Mucosa of descending colon (tissue), 3 donors: ENCODE data around the gene KLHL34. TPM values are rescaled to one million over a fixed set of nuclear protein-coding genes. Genes with fewer than 3 reads are reported as not detected.

Source experiments
- ATAC-seq: fragments of 200-7000 bp; cut with Tn5 transposase; one replicate; pipeline ENCODE4 v1.9.1; 2020; ENCODE audit warnings: mild to moderate bottlenecking, moderate library complexity
- DNase-seq, 3 donors: peaks; one replicate each; pipeline ENCODE4 v3.0.0-alpha.2; 2020
- H3K36me3 ChIP-seq: fragments of 200-600 bp; one replicate; pipeline ENCODE4 v1.8.0; 2021; ENCODE audit warnings: low read depth, mild to moderate bottlenecking
- H3K4me1 ChIP-seq: fragments of 200-600 bp; one replicate; pipeline ENCODE4 v1.8.0; 2021; ENCODE audit warnings: low read depth, mild to moderate bottlenecking
- H3K4me3 ChIP-seq: fragments of 200-600 bp; one replicate; pipeline ENCODE4 v1.8.0; 2021; ENCODE audit warnings: mild to moderate bottlenecking
- H3K9me3 ChIP-seq: fragments of 200-600 bp; one replicate; pipeline ENCODE4 v1.8.0; 2021; ENCODE audit warnings: mild to moderate bottlenecking
- CTCF ChIP-seq: fragments of 200-600 bp; IDR thresholded peaks from one replicate; pipeline ENCODE4 v1.8.0; 2022; ENCODE audit warnings: antibody characterized with exemption, mild to moderate bottlenecking
- intact Hi-C, 2 donors: fragments of 100-400 bp; cut with DNase I in 1 of 2; cut with micrococcal nuclease in 1 of 2; formaldehyde crosslinking; loops; one replicate each; pipeline versions ENCODE4 v1.11.0 to v1.11.1; 2022; cut with DNase I, micrococcal nuclease
- total RNA-seq, 3 donors: library from RNA; stranded (reverse); fragmentation: NEBNext Ultra II Directional in 2 of 3; extraction: Animal tissue kit (Norgen Biotek cat#: 25700) in 2 of 3; gene quantifications; one replicate each; pipeline versions ENCODE4 v1.2.1 to v1.2.4, GENCODE V29; 2021 to 2023
- donor health status: DM: no; HTN: no; CAD: no; lungs with moderate emphysema.
- donor health status: DM: no; HTN: no; CAD: no.
- donor health status: DM: no; HTN: yes; CAD: no.

KLHL34 gene
- total RNA-seq, 3 donors from 2014 or later: 1.6 to 2.5 (median 2.1) TPM

DNA sequence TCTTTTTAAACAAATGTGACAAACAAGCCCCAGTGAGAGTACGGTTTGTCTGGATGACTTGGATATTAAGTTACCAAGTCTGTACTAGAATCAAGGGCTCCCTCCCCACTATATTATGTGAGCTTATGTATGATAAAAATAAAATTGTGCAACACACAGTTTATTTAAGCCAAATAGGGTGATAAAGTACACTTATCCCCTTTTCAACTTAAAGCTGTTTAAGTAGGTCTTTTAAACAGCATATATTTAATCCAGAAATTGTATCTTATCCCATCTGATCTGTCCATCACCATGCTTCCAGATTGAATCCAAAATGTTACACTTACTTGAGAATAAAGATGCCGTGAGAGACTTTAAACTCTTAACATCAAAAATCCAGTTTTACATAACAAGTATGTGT is 2.0 kb upstream of the KLHL34 start:
- DNase-seq (no peak), ATAC-seq (no peak)
- TF ChIP-seq CTCF: no peak
- no peak overlapping the region for H3K4me3 ChIP-seq
- no peaks in the 10 kb centered on the region for H3K36me3 ChIP-seq
- intact Hi-C loops: no loop called here
- H3K4me1 ChIP-seq: no peaks in the 10 kb centered on the region
- H3K9me3 ChIP-seq: no peaks in the 10 kb centered on the region

DNA sequence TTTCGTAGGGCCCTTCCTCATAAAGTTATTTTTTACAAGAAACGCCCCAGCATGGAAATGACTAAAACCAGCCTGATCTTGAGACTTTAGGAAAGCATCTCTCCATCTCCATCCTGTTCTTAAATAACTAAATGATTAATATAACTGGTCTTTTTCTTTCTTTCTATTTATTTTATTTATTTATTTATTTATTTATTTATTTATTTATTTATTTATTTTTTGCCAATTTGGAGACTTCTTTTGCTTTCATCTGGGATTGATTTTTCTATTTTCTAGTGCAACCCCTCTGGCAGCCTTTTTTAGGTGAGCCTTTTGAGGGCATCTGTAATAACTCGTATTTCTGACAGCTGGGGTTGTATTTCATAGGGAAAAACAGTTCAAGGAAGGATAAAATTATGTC is 1.2 kb upstream of the KLHL34 start:
- no peak for TF ChIP-seq CTCF
- ATAC-seq (no peak), DNase-seq (no peak)
- H3K36me3 ChIP-seq: no peaks in the 10 kb centered on the region
- H3K4me3 ChIP-seq: no peak overlapping the region
- H3K4me1 ChIP-seq: no peaks in the 10 kb centered on the region
- intact Hi-C loops: no loop called here
- H3K9me3 ChIP-seq: no peaks in the 10 kb centered on the region

DNA sequence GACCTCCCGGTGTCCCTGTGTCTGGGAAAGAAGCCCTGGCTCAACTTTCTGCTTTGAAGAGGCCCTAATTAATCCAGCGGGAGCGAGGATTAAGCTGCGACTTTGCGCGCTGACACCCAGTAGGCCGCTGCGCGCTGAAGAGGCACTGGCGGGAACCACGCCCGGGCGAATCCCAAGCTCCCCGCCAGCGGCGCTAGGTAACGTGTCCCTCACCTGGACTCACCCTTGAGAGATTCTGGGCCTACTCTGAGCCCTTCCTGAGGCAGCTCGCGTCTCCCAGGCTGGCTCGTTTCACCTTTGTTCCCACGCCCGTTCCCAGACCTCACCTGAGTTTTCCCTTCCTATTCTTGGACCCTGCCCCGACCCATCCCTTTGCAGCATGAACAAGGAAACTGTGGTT is 616 bp upstream of the KLHL34 start:
- TF ChIP-seq CTCF: no peak
- intact Hi-C loops: no loop called here
- peak; percentile 60 to 76 (median 62) for DNase-seq
- no peaks in the 10 kb centered on the region for H3K9me3 ChIP-seq
- ATAC-seq: peak; percentile 93
- no peak overlapping the region for H3K4me3 ChIP-seq
- H3K36me3 ChIP-seq: no peaks in the 10 kb centered on the region
- no peaks in the 10 kb centered on the region for H3K4me1 ChIP-seq

DNA sequence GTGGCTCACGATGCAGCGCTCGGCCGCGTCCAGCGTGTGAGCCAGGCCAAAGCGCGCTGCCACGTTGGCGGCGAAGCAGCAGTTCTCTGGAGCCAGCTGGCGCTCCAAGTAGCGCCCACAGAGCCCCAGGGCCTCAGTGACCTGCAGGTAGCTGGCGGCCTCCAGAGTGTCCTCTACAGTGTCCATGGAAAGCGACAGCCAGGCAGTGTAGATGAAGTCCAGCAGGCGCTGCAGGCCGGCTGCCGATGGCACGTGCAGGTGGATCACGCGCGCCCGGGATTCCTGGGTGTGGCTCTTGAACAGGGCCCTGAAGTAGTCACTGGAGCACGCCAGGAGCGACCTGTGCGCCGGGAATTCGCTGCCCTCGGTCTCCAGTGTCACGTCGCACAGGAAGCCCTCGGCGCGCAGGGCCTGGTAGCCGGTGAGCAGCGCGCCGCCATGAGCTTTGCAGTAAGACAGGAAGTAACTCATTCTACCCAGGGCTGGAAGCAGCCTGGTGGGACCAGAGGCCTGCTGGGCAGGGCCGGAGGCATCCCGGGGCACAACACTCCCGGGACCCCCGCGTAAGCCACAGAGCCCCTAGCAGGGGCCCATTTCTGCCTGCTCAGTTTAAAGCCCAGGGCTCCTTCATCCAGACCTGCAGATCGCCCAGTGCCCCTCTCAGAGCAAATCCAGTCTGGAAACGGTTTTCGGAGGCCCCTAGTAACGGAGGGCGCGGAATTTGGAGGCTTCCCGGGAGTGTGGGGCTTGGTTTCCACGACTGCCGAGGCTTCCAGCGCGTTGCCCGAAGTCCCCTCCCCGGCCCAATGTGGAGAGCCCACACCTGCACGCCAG is 595 bp downstream of the KLHL34 start:
- no peaks in the 10 kb centered on the region for H3K4me1 ChIP-seq
- intact Hi-C loops: no loop called here
- no peak overlapping the region for H3K4me3 ChIP-seq
- H3K36me3 ChIP-seq: no peaks in the 10 kb centered on the region
- TF ChIP-seq CTCF: no peak
- DNase-seq: peak in 1 of 3 donors; percentile 49
- H3K9me3 ChIP-seq: no peaks in the 10 kb centered on the region
- ATAC-seq: no peak

GRCh38 chrX:21656587-21657317 is 1.4 kb downstream of the KLHL34 start:
- TF ChIP-seq CTCF: no peak
- Histone ChIP-seq H3K4me1 (no peaks in the 10 kb centered on the region), H3K36me3 (no peaks in the 10 kb centered on the region), H3K4me3 (no peak overlapping the region), H3K9me3 (no peaks in the 10 kb centered on the region)
- ATAC-seq (no peak), DNase-seq (peak in 1 of 3 donors; percentile 46)
- intact Hi-C loops: no loop called here
